Activated naive CD4-positive, alpha-beta T cell treated with Interleukin-2 at 50 U/mL for 16 hours (primary cell): ENCODE data around the gene ANKHD1.
A peak's percentile ranks its signal among the peaks of the same experiment; 100 is the strongest.

ENCODE experiments used
- DNase-seq: peaks from one replicate; pipeline ENCODE4 v3.0.0-alpha.2; 2020

The ANKHD1 gene

GRCh38 chr5:140547508-140548299, 146.1 kb downstream of the ANKHD1 start, which contains the start of gene EIF4EBP3:
EIF4EBP3 (plus strand) TSS chr5:140547662; CDS start chr5:140547738, 76 bp downstream.
- DNase-seq: peak; percentile 87

GRCh38 chr5:140548300-140548688, 146.7 kb downstream of the ANKHD1 start:
- DNase-seq: no peak

GRCh38 chr5:140548791-140549190, 147.2 kb downstream of the ANKHD1 start:
- no peak for DNase-seq

- DNase-seq: no peak
Measured at GRCh38 chr5:140549237-140550144, 147.9 kb downstream of the ANKHD1 start.

DNA sequence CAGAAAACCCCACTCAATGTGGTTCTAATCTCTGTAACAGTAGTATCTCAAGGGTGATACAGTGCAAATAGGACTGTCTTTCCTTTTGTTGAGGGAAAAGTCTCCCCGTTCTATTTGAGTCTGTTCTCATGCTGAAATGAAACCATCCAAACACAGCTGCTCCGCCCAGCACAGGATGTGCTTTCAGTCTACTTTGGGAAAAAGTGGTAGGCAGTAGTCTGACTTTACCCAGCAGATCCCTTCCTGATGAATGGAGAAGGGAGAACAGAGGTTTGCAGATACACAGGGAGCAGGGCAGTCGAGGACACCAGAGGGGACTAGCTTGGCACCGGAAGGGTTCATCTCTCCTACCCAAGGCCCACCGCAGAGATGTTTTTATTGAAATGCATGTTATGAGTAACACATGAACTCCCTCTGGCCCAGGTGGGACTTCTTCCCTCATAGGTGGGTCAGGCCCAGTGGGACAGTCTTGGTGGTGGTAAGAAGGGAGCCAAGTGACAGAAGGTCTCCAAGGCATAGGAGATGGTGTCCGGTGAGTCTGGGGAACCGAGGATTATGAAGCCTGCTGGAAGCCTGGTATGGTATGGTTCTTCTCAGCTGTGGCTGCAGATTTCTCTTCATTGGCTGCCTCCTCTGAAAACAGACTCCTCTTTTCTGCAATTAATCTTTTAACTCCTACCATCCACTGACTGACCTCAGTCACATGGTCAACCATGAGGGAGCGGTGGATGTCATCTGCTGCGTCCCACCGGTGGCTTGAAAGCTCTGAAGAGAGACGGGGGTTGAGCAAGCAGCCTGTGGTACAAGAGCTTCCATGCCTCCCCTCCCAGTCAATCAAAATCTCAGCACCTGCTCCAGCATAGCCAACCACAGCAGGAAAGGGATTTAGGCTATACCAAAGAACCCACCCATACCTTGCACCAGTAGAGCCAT, 148.8 kb downstream of the ANKHD1 start:
- no peak for DNase-seq

DNA sequence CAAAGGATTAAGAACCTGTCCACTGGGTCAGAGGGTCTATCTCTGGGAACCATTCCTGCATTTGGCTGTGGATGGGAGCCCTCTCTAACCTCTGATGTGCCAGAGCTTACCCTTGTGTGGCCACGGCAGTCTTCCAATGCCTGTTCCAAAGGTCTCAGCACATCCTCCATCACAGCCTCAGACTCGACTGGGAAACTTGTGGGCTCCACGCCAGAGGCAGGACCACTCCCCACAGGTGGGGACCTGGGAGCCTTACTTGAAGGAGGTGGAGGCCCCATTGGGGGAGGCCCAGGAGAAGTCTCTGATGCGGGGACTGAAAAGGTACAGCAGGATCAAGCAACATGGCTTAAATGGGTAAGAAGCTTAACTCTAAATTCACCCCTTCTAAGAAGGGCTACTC, 150.2 kb downstream of the ANKHD1 start:
- no peak for DNase-seq

GRCh38 chr5:140553657-140554056, 152.0 kb downstream of the ANKHD1 start:
- no peak for DNase-seq

DNA sequence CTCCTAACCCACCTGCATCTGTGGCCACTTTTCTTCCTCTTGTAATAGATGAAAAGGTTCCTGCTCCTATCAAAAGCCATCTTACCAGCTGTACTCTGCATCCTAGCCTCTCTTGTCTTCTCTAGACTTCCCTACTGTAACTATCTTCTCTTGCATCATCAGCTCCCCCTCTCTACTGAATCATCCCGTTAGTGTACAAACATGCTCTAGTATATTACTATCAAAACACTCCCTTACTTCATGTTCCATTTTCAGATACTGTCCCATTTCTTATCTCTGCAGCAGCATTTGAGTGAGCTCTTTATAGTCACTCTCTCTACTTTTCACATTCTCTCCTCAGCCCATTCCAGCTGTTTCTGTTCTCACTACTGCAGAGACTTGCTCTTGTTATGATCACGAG, 152.8 kb downstream of the ANKHD1 start:
- DNase-seq: no peak

- no peak for DNase-seq
Measured at GRCh38 chr5:140555747-140556312, 154.2 kb downstream of the ANKHD1 start.

- DNase-seq: no peak
Measured at GRCh38 chr5:140556438-140556837, 154.8 kb downstream of the ANKHD1 start.

DNA sequence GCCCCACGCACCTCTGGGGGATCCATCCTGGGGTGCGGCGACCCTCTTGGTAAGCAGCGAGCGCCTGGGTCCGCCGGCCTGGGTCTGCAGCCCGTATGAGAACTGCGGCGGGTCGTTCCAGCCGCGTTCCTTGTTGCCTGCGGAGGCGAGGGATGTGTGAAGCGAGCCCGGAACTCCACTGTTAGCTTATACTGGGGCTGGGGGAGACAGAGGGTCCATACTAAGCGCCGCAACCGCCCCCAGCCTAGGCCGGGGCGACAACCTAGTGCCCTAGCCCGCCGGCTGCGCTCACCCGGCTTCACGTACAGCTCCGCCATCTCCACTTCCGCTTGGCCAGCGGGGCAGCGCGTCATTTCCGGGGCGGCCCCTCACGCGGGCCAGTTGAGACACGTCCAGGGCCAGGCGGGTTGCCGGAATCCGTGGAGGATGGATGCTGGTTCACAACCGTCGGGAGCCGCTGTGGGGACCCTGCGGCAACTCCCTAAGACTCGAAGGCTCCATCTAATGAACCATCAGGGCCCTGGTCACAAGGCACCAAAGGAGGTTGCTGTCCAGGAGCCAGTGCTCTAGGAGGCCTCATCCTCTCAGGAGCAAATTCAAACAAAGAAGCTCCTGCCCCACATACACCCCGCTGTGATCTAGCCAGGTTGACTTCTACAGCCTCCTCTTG, 155.6 kb downstream of the ANKHD1 start, which contains the start of gene SRA1:
TSS of gene SRA1 (minus strand) at position 338 of the 670 bp plus-strand sequence. CDS start at position 317, 21 bp downstream.
- DNase-seq: peak; percentile 88

DNA sequence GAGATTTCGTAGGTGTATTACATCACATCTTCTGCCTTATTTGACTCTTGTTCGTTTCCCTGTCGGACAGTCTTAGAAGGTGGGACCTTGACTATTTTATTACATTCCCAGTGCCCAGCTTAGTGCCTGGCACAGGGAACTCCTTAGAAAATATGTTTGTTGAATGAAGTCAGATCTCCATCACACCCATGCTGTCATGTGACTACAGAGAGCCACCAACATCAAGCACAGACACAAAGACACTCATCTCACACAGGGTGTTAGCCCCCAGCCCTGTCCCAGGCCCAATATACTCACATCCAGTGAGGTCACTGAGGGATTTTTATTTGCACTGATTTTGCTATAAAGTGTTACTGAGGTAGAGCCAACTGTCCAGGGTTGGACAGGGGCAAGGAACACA, 156.3 kb downstream of the ANKHD1 start:
- no peak for DNase-seq

DNA sequence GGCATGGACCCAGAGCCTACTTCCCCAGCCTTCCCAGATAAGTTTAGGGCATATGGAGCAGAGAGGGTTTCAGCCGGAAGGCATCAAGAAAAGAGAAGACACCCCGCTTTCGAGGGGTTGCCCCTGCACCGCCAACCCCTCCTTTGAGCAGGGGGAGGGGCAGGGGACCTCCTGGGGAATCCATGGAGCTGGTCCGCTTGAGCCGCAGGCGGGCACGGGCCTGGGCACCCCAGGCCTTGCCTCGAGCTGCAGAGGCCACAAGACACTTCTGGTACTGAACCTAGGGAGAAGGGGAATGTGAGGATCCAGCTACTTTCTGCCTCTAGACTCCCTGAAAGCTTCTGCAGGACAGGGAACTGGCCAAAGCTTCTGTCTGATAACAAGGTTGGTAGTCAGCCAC, 156.9 kb downstream of the ANKHD1 start:
- DNase-seq: no peak

DNA sequence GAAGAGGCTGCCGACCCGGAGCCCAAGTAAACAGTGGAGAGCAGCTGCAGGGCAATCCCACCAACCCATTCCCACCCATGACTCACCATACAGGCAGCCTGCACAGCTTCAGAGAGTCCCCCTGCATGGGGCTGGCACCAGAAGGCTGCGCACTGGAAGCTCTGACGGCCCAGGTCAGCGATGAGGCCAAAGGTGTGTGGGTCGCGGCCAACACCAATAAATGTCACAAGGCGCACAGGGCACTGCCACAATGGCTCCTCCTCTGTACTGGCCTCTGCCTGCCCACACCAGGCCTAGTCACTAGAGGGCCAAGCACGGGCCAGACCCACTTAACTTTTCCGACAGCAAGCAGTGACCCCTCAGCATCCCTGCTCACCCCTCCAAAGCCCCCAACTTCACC, 158.6 kb downstream of the ANKHD1 start:
- no peak for DNase-seq

DNA sequence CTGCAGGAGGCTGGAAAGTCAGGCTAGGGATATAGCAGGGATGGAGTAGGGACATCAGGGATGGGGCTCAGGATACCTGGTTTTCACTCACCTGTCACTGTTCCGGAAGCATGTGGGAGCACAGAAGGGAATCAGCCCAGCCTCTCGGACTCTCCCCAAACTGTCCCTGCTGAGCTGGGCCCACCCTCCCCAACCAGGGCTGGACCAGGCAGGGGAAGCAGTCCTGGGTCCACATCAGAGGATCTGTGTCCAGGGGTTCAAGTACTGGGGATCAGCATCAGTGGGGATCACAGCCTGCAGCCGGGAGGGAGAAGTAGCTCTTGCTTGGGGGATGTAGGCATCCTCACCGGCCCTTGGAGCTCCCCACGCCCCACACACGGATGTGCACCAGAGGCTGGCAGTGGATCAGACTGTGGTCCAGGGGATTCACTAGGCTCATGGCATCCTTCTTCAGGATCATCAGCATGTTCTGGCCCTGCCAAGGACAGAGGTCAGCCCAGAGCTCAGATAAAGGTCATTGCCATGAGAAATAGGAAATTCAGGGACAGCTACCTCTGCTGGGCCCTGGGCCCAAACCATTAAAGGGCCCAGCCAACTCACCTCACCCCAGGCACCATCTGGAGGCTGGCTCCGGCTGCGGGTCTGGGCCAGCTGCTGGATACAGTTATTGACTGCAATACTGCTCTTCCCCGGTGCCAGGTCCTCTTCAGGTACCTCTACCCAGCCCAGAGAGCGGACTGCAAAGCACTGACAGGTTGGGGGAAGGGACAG, 160.3 kb downstream of the ANKHD1 start:
- no peak for DNase-seq

- no peak for DNase-seq
Measured at GRCh38 chr5:140563596-140563995, 162.0 kb downstream of the ANKHD1 start.

GRCh38 chr5:140564196-140565023, 162.8 kb downstream of the ANKHD1 start, which contains the start of the genes APBB3 and SLC35A4:
APBB3 (minus strand) TSS chr5:140564598; CDS start chr5:140564245, 353 bp downstream.
SLC35A4 (plus strand) TSS chr5:140564828; CDS start chr5:140567170, 2,342 bp downstream.
- peak; percentile 97 for DNase-seq

DNA sequence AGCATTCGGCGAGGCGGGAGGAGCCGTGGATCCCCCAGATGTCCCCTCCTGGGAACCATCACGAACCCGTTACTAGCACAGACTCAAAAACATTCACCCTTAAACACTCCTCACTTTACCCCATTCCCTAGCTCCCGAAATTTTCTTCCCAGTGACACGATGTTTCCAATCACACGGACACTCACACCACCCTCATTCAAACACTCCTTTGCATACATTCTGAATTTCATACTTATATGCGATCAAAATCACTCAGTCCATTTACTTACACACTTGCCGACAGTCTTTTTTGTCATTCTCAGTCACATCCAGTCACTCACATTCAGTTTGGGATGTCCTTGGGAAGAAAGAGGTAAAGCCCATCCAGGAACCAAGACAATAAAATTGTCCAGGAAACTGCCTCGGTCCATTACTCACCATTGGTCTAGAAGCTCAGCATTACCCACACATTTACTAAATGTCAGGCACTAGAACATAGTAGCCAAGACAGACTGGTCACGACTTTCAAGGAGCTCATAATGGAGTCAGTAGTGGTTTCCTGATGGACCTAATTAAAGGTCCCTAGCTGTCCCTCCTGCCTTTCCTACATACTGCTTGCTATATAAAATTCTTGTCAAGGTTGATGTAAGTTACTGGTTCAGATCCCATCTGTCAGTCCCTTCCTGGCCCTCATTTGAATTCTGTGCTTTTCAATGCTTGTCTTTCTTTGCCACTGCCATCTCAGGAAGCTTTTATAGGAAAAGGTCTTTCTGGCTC, 163.6 kb downstream of the ANKHD1 start:
- DNase-seq: no peak

DNA sequence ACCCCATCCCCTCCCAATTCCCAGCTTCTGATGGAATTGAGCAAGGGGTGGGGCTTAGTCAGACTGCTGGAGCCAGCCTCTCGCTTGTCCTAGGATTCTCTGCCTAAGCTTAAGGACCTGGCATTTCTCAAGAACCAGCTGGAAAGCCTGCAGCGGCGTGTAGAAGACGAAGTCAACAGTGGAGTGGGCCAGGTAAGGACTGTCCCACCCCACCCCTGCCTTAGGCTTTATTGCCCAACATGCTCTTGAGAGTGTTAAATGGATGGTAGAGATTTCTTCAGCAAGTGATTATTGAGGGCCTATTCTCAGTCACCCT, 164.1 kb downstream of the ANKHD1 start:
- DNase-seq: no peak
